NCI-H69 (cell line): ENCODE results near the gene GAS7.

ENCODE experiments used
- DNase-seq: peaks from one replicate; lab custom pipeline; 2025; lab: John Stamatoyannopoulos, UW

GAS7 gene

GRCh38 chr17:10200645-10201044 lies 2.2 kb upstream of the GAS7 start:
- no peak for DNase-seq

- DNase-seq, result no peak
Measured at GRCh38 chr17:10200016-10200415, 1.6 kb upstream of the GAS7 start.

GRCh38 chr17:10197721-10198508 lies 491 bp downstream of the GAS7 start:
- no peak for DNase-seq

GRCh38 chr17:10197362-10197720 lies 1.1 kb downstream of the GAS7 start:
- no peak for DNase-seq

GRCh38 chr17:10196941-10197340 lies 1.5 kb downstream of the GAS7 start:
- DNase-seq, result no peak

GRCh38 chr17:10196384-10196895 lies 2.0 kb downstream of the GAS7 start:
- DNase-seq, result no peak

GRCh38 chr17:10195090-10195805 lies 3.2 kb downstream of the GAS7 start:
- DNase-seq, result no peak

- DNase-seq, result no peak
Measured at GRCh38 chr17:10193632-10194031, 4.8 kb downstream of the GAS7 start.

GRCh38 chr17:10192972-10193371 lies 5.4 kb downstream of the GAS7 start:
- no peak for DNase-seq

- no peak for DNase-seq
Measured at GRCh38 chr17:10192461-10192860, 5.9 kb downstream of the GAS7 start.

- no peak for DNase-seq
Measured at GRCh38 chr17:10187456-10187855, 10.9 kb downstream of the GAS7 start.

GRCh38 chr17:10186771-10187410 lies 11.5 kb downstream of the GAS7 start:
- no peak for DNase-seq

GRCh38 chr17:10183931-10184930 lies 14.2 kb downstream of the GAS7 start:
- no peak for DNase-seq

- no peak for DNase-seq
Measured at GRCh38 chr17:10182785-10183184, 15.6 kb downstream of the GAS7 start.

GRCh38 chr17:10178506-10178991 lies 19.9 kb downstream of the GAS7 start:
- DNase-seq, result no peak

GRCh38 chr17:10177913-10178505 lies 20.4 kb downstream of the GAS7 start:
- no peak for DNase-seq

- no peak for DNase-seq
Measured at GRCh38 chr17:10177131-10177912, 21.1 kb downstream of the GAS7 start.

GRCh38 chr17:10173913-10174312 lies 24.5 kb downstream of the GAS7 start:
- DNase-seq, result no peak

- DNase-seq, result no peak
Measured at GRCh38 chr17:10172778-10173177, 25.6 kb downstream of the GAS7 start.

- no peak for DNase-seq
Measured at GRCh38 chr17:10172241-10172741, 26.1 kb downstream of the GAS7 start.
